Cardiac muscle cell (in vitro differentiated cells and primary cell): ENCODE data around the gene PXK. TPM values are rescaled to one million over a fixed set of nuclear protein-coding genes. Genes with fewer than 3 reads are reported as not detected.

Source experiments
- DNase-seq, 2 donors: peaks; one replicate each; pipeline versions ENCODE4 v3.0.0 to v3.0.0-alpha.2; 2010 to 2017; ENCODE audit warnings: low read depth in 1 of 2, low spot score in 1 of 2
- H3K27ac ChIP-seq: fragments of 200-600 bp; sonication (generic); 2 replicates; pipeline ENCODE4 v1.5.1; 2016
- H3K27me3 ChIP-seq: fragments of 200-600 bp; sonication (generic); 2 replicates; pipeline ENCODE4 v1.6.0; 2016; ENCODE audit warnings: control low read depth
- H3K36me3 ChIP-seq: fragments of 200-600 bp; sonication (generic); 2 replicates; pipeline ENCODE4 v1.5.1; 2016; ENCODE audit warnings: control low read depth
- H3K4me1 ChIP-seq: fragments of 200-600 bp; sonication (generic); 2 replicates; pipeline ENCODE4 v1.8.1; 2017; ENCODE audit warnings: low read depth, mild to moderate bottlenecking, mixed run types
- H3K4me3 ChIP-seq: fragments of 200-600 bp; sonication (generic); 2 replicates; pipeline ENCODE4 v1.5.1; 2016; ENCODE audit warnings: mild to moderate bottlenecking
- H3K9me3 ChIP-seq: fragments of 200-600 bp; sonication (generic); 2 replicates; pipeline ENCODE4 v1.5.1; 2017; ENCODE audit warnings: low read depth, mild to moderate bottlenecking, control low read depth
- polyA plus RNA-seq: library from polyadenylated mRNA; unstranded; fragments of >200 nt; fragmentation: Nextera tagmentation; extraction: Ambion mirVana; gene quantifications from 2 replicates; pipeline ENCODE4 v1.2.1, GENCODE V29; 2016
- total RNA-seq: library from RNA; depleted of rRNA; stranded (reverse); fragments of >200 nt; gene quantifications from 2 replicates; pipeline ENCODE4 v1.2.3, GENCODE V29; 2016
- TF ChIP-seq, protein P1 (sequence below): IDR thresholded peaks from 2 replicates; pipeline ENCODE4 v1.5.1; 2012; ENCODE audit warnings: low read depth, mild to moderate bottlenecking, low read length

PXK gene
- total and polyA plus RNA-seq, 2 experiments from 2014 or later, result 18.1 to 26.8 TPM

GRCh38 chr3:58394339-58394738 is 61.6 kb downstream of the PXK start:
- Histone ChIP-seq H3K4me1 (peaks cover 40% of the 10 kb centered on the region), H3K9me3 (no peaks in the 10 kb centered on the region), H3K27me3 (no peaks in the 10 kb centered on the region), H3K36me3 (no peaks in the 10 kb centered on the region), H3K4me3 (no peak overlapping the region), H3K27ac (no peak overlapping the region)
- TF ChIP-seq, protein P1, sequence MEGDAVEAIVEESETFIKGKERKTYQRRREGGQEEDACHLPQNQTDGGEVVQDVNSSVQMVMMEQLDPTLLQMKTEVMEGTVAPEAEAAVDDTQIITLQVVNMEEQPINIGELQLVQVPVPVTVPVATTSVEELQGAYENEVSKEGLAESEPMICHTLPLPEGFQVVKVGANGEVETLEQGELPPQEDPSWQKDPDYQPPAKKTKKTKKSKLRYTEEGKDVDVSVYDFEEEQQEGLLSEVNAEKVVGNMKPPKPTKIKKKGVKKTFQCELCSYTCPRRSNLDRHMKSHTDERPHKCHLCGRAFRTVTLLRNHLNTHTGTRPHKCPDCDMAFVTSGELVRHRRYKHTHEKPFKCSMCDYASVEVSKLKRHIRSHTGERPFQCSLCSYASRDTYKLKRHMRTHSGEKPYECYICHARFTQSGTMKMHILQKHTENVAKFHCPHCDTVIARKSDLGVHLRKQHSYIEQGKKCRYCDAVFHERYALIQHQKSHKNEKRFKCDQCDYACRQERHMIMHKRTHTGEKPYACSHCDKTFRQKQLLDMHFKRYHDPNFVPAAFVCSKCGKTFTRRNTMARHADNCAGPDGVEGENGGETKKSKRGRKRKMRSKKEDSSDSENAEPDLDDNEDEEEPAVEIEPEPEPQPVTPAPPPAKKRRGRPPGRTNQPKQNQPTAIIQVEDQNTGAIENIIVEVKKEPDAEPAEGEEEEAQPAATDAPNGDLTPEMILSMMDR, result no peak
- no peak for DNase-seq

DNA sequence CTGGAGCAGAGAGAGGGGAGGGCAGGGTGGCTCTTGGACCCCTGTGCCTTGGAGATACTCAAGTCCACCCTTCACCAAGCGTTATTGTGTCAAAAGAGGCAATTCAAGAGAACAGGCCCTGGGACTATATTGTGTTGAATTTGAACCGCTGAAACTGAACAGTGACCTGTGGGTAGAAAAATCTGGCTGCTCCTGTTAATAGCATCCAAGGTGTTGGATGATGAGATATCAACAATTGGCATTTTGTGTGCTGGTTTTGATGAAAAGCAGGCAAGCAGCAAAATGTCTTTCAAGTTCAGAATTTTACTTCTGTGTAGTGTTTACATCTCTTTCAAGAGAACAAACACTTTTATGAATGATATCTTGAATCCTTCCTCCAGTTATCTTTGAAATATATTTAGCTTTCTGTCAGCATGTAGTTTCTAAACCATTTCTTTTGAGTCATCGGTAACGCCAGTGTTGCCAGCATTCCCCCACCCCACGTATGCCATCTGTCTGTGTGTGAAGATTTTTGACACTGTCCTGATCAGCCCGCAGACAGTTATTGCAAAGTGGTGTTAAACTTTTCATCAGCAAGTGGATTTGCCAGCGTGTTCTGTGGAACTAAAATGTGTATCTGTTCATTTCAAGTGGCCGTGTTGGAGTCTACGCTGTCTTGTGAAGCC is 66.1 kb downstream of the PXK start:
- H3K4me3 ChIP-seq, result no peak overlapping the region
- TF ChIP-seq, protein P1, result no peak

GRCh38 chr3:58403513-58404109 is 70.9 kb downstream of the PXK start:
- Histone ChIP-seq H3K4me1 (peaks cover 12% of the 10 kb centered on the region), H3K27ac (no peak overlapping the region), H3K27me3 (no peaks in the 10 kb centered on the region), H3K36me3 (no peaks in the 10 kb centered on the region), H3K4me3 (no peak overlapping the region), H3K9me3 (no peaks in the 10 kb centered on the region)
- TF ChIP-seq, protein P1, result no peak
- DNase-seq, result no peak

More for the DNA sequence above, 66.1 kb downstream of the PXK start:
- peaks cover 26% of the 10 kb centered on the region for H3K4me1 ChIP-seq
- H3K9me3 ChIP-seq, result no peaks in the 10 kb centered on the region
- H3K36me3 ChIP-seq, result no peaks in the 10 kb centered on the region
- peak overlapping the region; percentile 77 for H3K27ac ChIP-seq
- peak in 1 of 2 donors; percentile 57 for DNase-seq
- H3K27me3 ChIP-seq, result no peaks in the 10 kb centered on the region

- TF ChIP-seq, protein P1, result no peak
- no peak overlapping the region for H3K27ac ChIP-seq
- peaks cover 4% of the 10 kb centered on the region for H3K4me1 ChIP-seq
- H3K9me3 ChIP-seq, result no peaks in the 10 kb centered on the region
- H3K27me3 ChIP-seq, result no peaks in the 10 kb centered on the region
- DNase-seq, result peak in 1 of 2 donors; percentile 57
- H3K4me3 ChIP-seq, result no peak overlapping the region
- no peaks in the 10 kb centered on the region for H3K36me3 ChIP-seq
Measured at GRCh38 chr3:58404396-58404795, 71.7 kb downstream of the PXK start.

DNA sequence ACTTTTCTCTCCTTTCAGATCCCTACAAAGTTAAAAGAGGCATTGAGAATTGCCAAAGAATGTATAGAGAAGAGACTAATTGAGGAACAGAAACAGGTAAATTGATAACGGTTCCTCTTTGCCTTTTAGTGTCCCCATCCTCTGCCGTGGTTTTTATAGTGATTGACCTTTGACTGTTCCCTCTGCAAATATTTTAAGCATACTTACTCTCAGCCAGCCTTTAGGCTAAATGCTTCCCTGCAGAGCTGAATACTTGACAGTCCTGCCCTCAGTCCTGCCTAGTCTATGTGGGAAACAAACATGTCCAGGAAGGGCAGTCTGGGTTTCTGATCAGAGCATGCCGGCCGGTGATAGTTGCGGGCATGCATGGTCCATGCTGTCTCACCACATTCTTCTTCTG is 76.2 kb downstream of the PXK start:
- H3K27ac ChIP-seq, result no peak overlapping the region

More for the DNA sequence above, 76.2 kb downstream of the PXK start:
- H3K36me3 ChIP-seq, result peaks cover 6% of the 10 kb centered on the region
- no peak for DNase-seq
- TF ChIP-seq, protein P1, result no peak
- no peaks in the 10 kb centered on the region for H3K27me3 ChIP-seq
- peaks cover 13% of the 10 kb centered on the region for H3K4me1 ChIP-seq
- no peaks in the 10 kb centered on the region for H3K9me3 ChIP-seq
- no peak overlapping the region for H3K4me3 ChIP-seq
